Stomach smooth muscle (tissue), 2 donors: ENCODE data around the gene CAMKMT.

ENCODE experiments used
- H3K27ac ChIP-seq: one replicate; pipeline ENCODE4 v1.7.0; 2013; ENCODE audit warnings: mild to moderate bottlenecking, low read length, inconsistent platforms
- H3K27me3 ChIP-seq, 2 donors: one replicate each; pipeline ENCODE4 v1.7.0; 2013; ENCODE audit warnings: low read length in 2 of 2; ENCODE audit not compliant: insufficient read depth in 2 of 2, control insufficient read depth in 1 of 2
- H3K36me3 ChIP-seq, 2 donors: one replicate each; pipeline ENCODE4 v1.7.0; 2013; ENCODE audit warnings: low read length in 2 of 2; ENCODE audit not compliant: control insufficient read depth in 2 of 2, insufficient read depth in 2 of 2
- H3K4me1 ChIP-seq: one replicate; pipeline ENCODE4 v1.7.0; 2013; ENCODE audit warnings: low read length; ENCODE audit not compliant: control insufficient read depth, insufficient read depth
- H3K4me3 ChIP-seq, 2 donors: one replicate each; pipeline ENCODE4 v1.7.0; 2013; ENCODE audit warnings: low read length in 2 of 2
- H3K9ac ChIP-seq, 2 donors: one replicate each; pipeline ENCODE4 v1.7.0; 2013; ENCODE audit warnings: low read length in 2 of 2, mild to moderate bottlenecking in 1 of 2
- H3K9me3 ChIP-seq, 2 donors: one replicate each; pipeline ENCODE4 v1.7.0; 2013; ENCODE audit warnings: low read length in 2 of 2; ENCODE audit not compliant: control insufficient read depth in 2 of 2
- donor health status: healthy.
- donor health status: Pancreatic carcinoma.

The CAMKMT gene

GRCh38 chr2:44532031-44532430 is 170.3 kb downstream of the CAMKMT start:
- Histone ChIP-seq H3K9me3 (no peaks in the 10 kb centered on the region), H3K4me1 (no peaks in the 10 kb centered on the region), H3K4me3 (no peak overlapping the region)

DNA sequence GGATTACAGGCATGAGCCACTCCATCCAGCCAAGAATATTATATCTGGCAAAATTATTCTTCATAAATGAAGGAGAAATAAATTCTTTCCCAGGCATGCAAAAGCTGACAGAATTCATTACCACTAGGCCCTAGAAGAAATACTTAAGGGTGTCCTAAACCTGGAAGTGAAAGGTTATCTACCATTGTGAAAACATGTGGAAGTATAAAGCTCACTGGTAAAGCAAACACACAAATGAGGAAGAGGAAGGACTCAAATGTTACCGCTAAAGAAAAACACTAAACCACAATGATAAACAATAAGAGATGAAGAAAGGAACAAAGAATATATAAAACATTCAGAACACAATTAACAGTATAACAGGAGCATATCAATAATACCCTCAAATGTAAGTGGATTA is 171.8 kb downstream of the CAMKMT start:
- no peaks in the 10 kb centered on the region for H3K27me3 ChIP-seq
- no peaks in the 10 kb centered on the region for H3K36me3 ChIP-seq
- no peak overlapping the region for H3K4me3 ChIP-seq
- no peak overlapping the region for H3K9ac ChIP-seq
- H3K27ac ChIP-seq: no peak overlapping the region
- H3K4me1 ChIP-seq: no peaks in the 10 kb centered on the region
- no peaks in the 10 kb centered on the region for H3K9me3 ChIP-seq

More at GRCh38 chr2:44532031-44532430, 170.3 kb downstream of the CAMKMT start:
- no peak overlapping the region for H3K27ac ChIP-seq
- no peaks in the 10 kb centered on the region for H3K27me3 ChIP-seq
- H3K9ac ChIP-seq: no peak overlapping the region
- H3K36me3 ChIP-seq: no peaks in the 10 kb centered on the region

DNA sequence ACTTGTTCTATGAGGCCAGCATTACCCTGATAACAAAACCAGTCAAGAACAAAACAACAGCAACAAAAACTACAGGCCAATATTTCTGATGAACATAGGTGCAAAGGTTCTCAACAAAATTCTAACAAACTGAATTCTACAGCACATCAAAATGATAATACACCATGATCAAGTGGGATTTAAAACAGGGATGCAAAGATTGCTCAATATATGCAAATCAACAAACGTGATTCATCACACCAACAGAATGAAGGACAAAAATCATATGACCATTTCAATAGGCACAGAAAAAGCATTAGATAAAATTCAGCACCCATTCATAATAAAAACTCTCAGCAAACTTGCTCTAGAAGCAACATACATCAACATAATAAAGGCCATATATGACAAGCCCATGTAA is 173.6 kb downstream of the CAMKMT start:
- Histone ChIP-seq H3K4me3 (no peak overlapping the region), H3K36me3 (no peaks in the 10 kb centered on the region), H3K9ac (no peak overlapping the region), H3K4me1 (no peaks in the 10 kb centered on the region), H3K9me3 (no peaks in the 10 kb centered on the region), H3K27ac (no peak overlapping the region), H3K27me3 (no peaks in the 10 kb centered on the region)

- no peak overlapping the region for H3K4me3 ChIP-seq
- no peaks in the 10 kb centered on the region for H3K27me3 ChIP-seq
- H3K9ac ChIP-seq: no peak overlapping the region
- H3K4me1 ChIP-seq: no peaks in the 10 kb centered on the region
- H3K36me3 ChIP-seq: no peaks in the 10 kb centered on the region
- H3K9me3 ChIP-seq: no peaks in the 10 kb centered on the region
- H3K27ac ChIP-seq: no peak overlapping the region
Measured at GRCh38 chr2:44537264-44537663, 175.5 kb downstream of the CAMKMT start.

DNA sequence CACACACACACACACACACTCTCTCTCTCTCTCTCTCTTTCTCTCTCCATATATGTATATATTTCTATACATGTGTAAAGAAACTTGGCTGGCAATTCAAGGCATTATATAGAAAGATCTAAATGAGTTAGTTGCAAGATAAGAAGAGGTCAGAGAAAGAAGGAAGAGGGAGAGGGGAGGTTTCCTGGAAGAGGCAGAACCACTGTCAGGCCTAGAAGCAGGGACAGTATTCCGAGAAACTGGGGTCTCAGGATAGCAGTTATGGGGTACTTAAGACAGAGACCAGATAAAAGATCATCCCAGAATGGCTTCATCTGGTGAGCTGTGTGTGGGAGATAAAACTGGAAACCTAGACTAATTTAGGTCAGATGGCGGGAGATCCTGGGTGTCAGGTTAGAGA is 180.8 kb downstream of the CAMKMT start:
- H3K27me3 ChIP-seq: no peaks in the 10 kb centered on the region
- H3K36me3 ChIP-seq: no peaks in the 10 kb centered on the region
- H3K4me1 ChIP-seq: no peaks in the 10 kb centered on the region
- H3K4me3 ChIP-seq: no peak overlapping the region
- no peak overlapping the region for H3K27ac ChIP-seq
- H3K9ac ChIP-seq: no peak overlapping the region
- H3K9me3 ChIP-seq: no peaks in the 10 kb centered on the region

GRCh38 chr2:44543773-44544725 is 182.3 kb downstream of the CAMKMT start:
- H3K27me3 ChIP-seq: no peaks in the 10 kb centered on the region
- no peaks in the 10 kb centered on the region for H3K9me3 ChIP-seq
- H3K27ac ChIP-seq: no peak overlapping the region
- no peaks in the 10 kb centered on the region for H3K36me3 ChIP-seq
- H3K4me3 ChIP-seq: no peak overlapping the region
- no peaks in the 10 kb centered on the region for H3K4me1 ChIP-seq
- H3K9ac ChIP-seq: no peak overlapping the region

DNA sequence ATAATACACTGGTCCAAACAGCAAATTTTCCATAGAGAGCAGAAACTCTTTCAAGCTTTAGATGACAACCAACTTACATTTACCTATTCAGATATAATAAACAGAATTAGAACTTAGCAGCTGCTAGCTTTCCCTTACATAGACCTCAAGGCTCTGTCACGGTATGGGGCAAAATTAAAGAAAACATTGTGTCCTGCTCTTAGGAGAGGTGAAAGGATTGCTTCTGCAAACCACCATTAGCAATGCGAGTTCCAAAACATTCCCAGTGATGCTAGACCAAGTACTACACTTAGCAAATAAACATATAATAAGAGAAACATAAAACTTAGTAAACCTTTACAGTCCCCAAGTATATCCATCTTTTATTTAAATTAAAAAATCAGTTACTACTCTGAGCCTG is 183.3 kb downstream of the CAMKMT start:
- H3K4me3 ChIP-seq: no peak overlapping the region
- no peak overlapping the region for H3K27ac ChIP-seq
- H3K9ac ChIP-seq: no peak overlapping the region
- no peaks in the 10 kb centered on the region for H3K9me3 ChIP-seq
- no peaks in the 10 kb centered on the region for H3K4me1 ChIP-seq
- no peaks in the 10 kb centered on the region for H3K27me3 ChIP-seq
- H3K36me3 ChIP-seq: no peaks in the 10 kb centered on the region

GRCh38 chr2:44546459-44547127 is 184.8 kb downstream of the CAMKMT start:
- no peaks in the 10 kb centered on the region for H3K36me3 ChIP-seq
- H3K9ac ChIP-seq: no peak overlapping the region
- H3K4me1 ChIP-seq: no peaks in the 10 kb centered on the region
- H3K9me3 ChIP-seq: no peaks in the 10 kb centered on the region
- H3K27ac ChIP-seq: no peak overlapping the region
- H3K4me3 ChIP-seq: no peak overlapping the region
- no peaks in the 10 kb centered on the region for H3K27me3 ChIP-seq

- H3K27ac ChIP-seq: no peak overlapping the region
- H3K9ac ChIP-seq: no peak overlapping the region
- no peaks in the 10 kb centered on the region for H3K9me3 ChIP-seq
- no peaks in the 10 kb centered on the region for H3K4me1 ChIP-seq
- no peaks in the 10 kb centered on the region for H3K36me3 ChIP-seq
- H3K27me3 ChIP-seq: no peaks in the 10 kb centered on the region
- no peak overlapping the region for H3K4me3 ChIP-seq
Measured at GRCh38 chr2:44547718-44548117, 186.0 kb downstream of the CAMKMT start.

- Histone ChIP-seq H3K36me3 (no peaks in the 10 kb centered on the region), H3K9ac (no peak overlapping the region), H3K4me1 (no peaks in the 10 kb centered on the region), H3K27me3 (no peaks in the 10 kb centered on the region), H3K4me3 (no peak overlapping the region), H3K27ac (no peak overlapping the region), H3K9me3 (no peaks in the 10 kb centered on the region)
Measured at GRCh38 chr2:44548221-44549098, 186.7 kb downstream of the CAMKMT start.
